ENCODE results near the gene NOL3.

Gene NOL3

DNA sequence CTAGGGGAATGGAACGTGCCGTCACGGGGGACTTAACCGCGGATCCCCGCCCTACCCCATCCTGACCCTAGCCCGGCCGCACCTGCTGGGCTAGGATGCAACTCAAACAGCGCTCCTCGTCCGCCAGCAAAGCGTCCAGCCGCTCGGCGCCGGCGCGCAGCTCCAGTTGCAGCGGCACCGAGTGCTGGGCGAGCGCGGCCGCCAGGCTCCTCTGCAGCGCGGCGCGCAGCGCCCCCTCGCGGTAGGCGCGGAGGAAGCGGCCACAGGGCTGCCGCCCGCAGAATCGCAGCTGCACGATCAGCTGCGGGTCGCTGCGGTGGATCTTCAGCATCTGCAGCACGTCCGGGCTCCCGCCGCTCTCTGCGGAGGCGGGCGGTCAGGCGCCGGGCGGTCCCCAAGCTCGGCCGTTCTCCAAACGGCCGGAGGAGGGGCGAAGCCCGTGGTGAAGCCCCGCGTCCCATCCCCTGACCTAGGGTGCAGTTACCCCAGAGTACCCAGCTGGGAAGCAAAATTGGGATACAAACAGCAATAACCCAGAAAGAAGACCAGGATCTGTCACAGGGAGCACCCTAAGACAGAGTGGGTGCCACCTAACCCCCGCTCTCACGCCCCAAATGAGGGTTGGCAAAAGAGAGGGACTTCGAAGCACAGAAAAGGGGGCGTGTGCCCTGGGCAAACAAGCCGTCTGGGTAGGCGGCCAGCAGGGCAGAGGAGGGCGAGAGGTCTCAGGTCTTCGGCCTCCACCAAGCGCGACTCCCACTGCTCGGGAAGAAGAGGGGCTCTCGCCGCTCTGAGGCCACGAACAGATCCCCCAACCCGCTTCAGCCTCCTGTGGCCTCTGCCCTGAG, 14.8 kb upstream of the NOL3 start:
- DNase-seq, result no peak

GRCh38 chr16:67156143-67156844, 14.0 kb upstream of the NOL3 start:
- no peak for DNase-seq

DNA sequence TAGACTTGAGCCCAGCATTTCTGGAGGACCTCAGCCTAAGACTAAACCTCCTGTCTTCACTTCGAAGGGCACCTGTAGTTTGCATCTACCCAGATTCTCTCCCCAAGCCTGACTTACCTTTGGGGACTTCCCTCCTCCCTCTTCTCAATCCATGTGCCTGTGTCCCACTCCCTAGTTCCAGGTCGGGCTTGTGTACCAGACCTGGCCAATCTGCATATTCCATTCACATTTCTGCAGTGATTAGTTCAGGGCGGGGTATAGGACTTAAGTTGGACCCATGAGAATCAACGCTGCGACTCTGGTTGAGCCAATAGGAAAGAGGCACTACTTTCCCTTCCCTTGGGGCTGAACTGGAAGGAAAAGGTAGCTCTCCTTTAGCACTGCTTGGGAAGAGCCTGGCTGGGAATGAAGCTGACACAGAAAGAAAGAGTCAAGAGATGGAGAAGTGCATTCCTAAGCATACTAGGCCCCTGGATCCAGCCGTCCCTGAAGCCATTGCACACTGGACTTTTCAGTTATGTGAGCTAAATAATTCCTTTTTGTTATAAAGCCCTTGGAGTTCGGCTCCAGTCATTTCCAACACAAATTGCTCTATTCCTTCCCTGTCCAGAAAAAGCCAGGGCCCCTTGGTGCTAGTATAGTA, 13.1 kb upstream of the NOL3 start:
- no peak for DNase-seq

- DNase-seq, result no peak
These were observed 12.3 kb upstream of the NOL3 start for GRCh38 chr16:67157892-67158635.

GRCh38 chr16:67158637-67159600, 11.4 kb upstream of the NOL3 start:
- no peak for DNase-seq

- no peak for DNase-seq
These were observed 8.7 kb upstream of the NOL3 start for GRCh38 chr16:67161595-67162058.

GRCh38 chr16:67162506-67163163, 7.7 kb upstream of the NOL3 start:
- DNase-seq, result no peak

DNA sequence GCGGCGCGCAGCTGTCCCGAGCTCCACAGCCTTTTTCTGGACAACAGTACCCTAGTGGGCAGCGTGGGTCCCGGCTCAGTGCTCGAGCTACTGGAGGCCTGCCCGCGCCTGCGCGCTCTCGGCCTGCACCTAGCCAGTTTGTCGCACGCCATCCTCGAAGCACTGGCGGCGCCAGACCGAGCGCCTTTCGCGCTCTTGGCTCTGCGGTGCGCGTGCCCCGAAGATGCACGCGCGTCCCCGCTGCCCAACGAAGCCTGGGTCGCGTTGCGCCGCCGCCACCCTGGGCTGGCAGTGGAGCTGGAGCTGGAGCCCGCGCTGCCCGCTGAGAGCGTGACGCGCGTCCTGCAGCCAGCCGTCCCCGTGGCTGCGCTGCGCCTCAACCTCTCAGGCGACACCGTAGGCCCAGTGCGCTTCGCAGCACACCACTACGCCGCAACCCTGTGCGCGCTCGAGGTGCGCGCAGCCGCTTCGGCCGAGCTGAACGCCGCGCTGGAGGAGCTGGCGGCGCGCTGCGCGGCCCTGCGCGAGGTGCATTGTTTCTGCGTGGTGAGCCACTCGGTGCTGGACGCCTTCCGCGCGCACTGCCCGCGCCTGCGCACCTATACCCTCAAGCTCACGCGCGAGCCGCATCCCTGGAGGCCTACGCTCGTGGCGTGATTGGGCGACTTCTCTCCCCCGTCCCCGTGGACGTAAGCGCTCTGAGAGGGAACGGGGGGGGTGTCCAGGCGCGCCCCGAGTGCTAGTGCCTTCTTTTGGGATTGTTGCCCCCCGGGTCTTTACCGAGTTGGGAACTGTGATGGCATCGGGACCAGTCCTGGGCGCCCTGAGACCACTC, 7.0 kb upstream of the NOL3 start:
- no peak for DNase-seq

DNA sequence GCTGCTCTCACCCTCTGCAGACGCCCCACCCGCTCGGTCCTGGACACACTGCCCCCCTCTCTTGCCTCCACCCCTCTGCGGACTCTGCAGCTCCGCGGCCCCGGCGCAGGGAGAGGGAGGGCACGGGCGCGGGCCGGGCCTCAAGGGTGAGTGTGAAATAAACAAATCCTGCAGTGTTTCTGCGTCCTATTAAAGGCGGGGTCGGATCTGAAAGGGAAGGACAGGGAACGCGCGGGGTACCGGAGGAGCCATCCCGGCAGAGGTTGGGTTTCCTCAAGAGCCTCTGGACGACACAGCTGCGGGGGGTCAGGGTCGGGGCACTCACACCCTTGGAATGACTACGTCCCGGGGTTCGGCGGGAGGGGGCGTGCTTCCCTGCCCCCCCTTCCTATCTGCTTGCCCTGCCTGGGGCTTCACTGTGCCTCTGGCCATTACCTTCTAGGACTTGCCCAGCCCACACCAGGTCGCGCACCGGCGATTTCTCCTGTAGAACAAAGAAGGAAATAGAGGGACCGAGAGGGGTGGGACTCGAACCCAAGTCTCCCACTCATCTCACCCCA, 6.3 kb upstream of the NOL3 start:
- no peak for DNase-seq

DNA sequence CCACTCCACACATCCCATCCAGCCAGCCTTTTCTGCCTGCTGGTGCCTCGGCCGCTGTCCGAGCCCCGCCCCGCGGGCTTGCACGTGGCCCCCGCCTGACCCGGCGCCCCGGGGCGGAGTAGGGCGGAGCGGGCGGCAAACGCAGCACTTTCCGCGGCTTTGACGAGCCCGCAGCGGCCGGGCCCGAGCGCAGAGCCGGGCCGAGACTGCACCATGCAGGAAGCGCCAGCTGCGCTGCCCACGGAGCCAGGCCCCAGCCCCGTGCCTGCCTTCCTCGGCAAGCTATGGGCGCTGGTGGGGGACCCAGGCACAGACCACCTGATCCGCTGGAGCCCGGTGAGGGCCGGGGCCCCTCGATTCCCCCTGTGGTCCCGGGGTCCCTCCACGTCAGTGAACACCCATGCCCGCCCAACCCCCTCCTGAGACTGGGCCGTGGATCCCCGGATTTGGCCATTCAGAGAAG, 5.7 kb upstream of the NOL3 start, which contains the start of gene HSF4:
HSF4 (plus strand) TSS at position 147 of the 463 bp plus-strand sequence; CDS start at position 214, 67 bp downstream.
- no peak for DNase-seq

DNA sequence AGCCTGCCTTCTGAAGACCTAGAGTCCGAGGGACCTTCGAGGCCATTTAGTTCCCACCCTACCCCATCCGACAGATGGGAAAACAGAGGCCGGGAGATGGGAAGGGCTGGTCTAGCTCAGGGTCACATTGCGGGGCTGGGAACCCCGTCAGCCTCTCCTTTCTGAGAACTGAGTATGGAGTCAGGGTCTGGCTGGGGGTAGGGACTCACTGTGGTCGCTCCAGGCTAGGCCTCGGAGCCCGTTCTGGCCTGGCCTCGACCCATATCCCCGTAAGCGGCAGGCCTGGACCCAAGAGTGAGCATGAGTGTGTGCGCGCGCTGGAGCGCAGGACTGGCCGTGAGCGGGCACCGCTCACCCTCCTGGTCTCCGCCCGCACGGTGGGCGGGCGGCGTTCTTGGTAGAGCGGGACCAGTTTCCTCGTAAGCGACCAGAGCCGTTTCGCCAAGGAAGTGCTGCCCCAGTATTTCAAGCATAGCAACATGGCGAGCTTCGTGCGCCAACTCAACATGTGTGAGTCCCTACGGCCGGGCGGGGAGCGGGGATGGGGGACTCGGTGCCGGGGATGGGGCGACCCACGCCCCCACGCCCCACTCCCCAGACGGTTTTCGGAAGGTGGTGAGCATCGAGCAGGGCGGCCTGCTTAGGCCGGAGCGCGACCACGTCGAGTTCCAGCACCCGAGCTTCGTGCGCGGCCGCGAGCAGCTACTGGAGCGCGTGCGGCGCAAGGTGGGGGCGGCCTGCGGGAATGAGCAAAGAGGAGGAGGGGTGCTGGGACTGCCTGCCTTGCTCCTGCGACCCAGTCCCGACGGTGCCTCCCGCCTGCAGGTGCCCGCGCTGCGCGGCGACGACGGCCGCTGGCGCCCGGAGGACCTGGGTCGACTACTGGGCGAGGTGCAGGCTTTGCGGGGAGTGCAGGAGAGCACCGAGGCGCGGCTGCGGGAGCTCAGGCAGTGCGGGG, 4.9 kb upstream of the NOL3 start:
- no peak for DNase-seq

- DNase-seq, result no peak
These were observed 4.2 kb upstream of the NOL3 start for GRCh38 chr16:67166110-67166547.

- no peak for DNase-seq
These were observed 3.7 kb upstream of the NOL3 start for GRCh38 chr16:67166598-67167168.

GRCh38 chr16:67167588-67167987, 2.8 kb upstream of the NOL3 start:
- no peak for DNase-seq

GRCh38 chr16:67169011-67169451, 1.3 kb upstream of the NOL3 start:
- no peak for DNase-seq

DNA sequence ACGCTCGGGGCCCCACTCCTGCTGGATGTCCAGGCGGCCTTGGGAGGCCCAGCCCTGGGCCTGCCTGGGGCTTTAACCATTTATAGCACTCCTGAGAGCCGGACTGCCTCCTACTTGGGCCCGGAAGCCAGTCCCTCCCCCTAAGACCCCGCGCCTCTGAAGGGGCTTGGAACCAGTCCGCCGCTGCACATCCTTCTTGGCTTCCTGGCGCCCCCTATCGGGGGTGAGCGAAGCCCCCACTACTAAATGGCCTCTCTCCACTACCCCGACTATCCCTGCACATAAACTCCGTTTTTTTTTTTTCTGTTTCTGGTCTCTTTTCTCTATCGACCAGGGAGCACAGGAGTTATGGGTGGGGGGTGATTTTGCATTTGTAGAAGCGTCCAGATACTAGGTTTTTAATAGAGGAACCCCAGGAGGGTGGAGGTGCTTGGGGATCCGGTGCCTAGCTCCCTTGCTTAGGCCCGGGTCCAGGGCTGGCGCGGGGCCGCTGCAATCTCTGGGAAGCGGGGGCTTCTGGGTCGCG, 633 bp upstream of the NOL3 start:
- no peak for DNase-seq

- DNase-seq, result no peak
These were observed 761 bp downstream of the NOL3 start for GRCh38 chr16:67170949-67171649.

All from NCI-H1417 treated with DMSO at 0.1 percent for 48 hours (cell line).